Body of pancreas (tissue), 4 donors: ENCODE results near the gene ING5. TPM values are rescaled to one million over a fixed set of nuclear protein-coding genes. Genes with fewer than 3 reads are reported as not detected.
"Not testable (repeated sequence)": the region's sequence is repeated elsewhere in the genome, so short reads cannot be mapped to it uniquely, and the experiment has no call there.

Experiments
- ATAC-seq: fragments of 150-250 bp; one replicate; pipeline ENCODE4 v1.9.1; 2016
- DNase-seq, 4 donors: peaks; one replicate each; pipeline ENCODE4 v3.0.0-alpha.2; 2019
- H3K27ac ChIP-seq, 4 donors: fragments of 200-600 bp; sonication (generic); 1 replicate in 3 of 4; 2 replicates in 1 of 4; pipeline versions ENCODE4 v1.5.1 to v1.6.1; 2016 to 2019; ENCODE audit warnings: mild to moderate bottlenecking in 1 of 4, mixed read lengths in 1 of 4, moderate library complexity in 1 of 4
- H3K27me3 ChIP-seq, 2 donors: fragments of 200-600 bp; sonication (generic); one replicate each; pipeline ENCODE4 v1.6.0; 2016; ENCODE audit warnings: mild to moderate bottlenecking in 1 of 2
- H3K36me3 ChIP-seq, 2 donors: fragments of 200-600 bp; sonication (generic); replicated peaks in 1 of 2; 2 replicates each; pipeline ENCODE4 v1.5.1; 2016; ENCODE audit warnings: low read depth in 2 of 2; ENCODE audit not compliant: insufficient read depth in 1 of 2
- H3K4me1 ChIP-seq: fragments of 200-600 bp; sonication (generic); one replicate; pipeline ENCODE4 v1.6.0; 2016
- H3K4me3 ChIP-seq, 2 donors: fragments of 200-600 bp; sonication (generic); 1 replicate in 1 of 2; 2 replicates in 1 of 2; pipeline ENCODE4 v1.5.1; 2016 to 2019
- H3K9me3 ChIP-seq, 3 donors: fragments of 200-600 bp; sonication (generic); 1 replicate in 2 of 3; 2 replicates in 1 of 3; pipeline ENCODE4 v1.5.1; 2016
- CTCF ChIP-seq, 7 experiments: fragments of 450-650 bp in 4 of 7; fragments of 200-600 bp in 3 of 7; sonication (generic) in 3 of 7; IDR thresholded peaks; one replicate each; pipeline ENCODE4 v1.5.1; 2016 to 2019; ENCODE audit warnings: antibody characterized with exemption in 7 of 7
- POLR2A ChIP-seq, 3 donors: fragments of 450-650 bp; IDR thresholded peaks; one replicate each; pipeline ENCODE4 v1.6.1; 2016; ENCODE audit warnings: antibody characterized with exemption in 3 of 3, mild to moderate bottlenecking in 2 of 3
- WGBS, 2 donors: methylation state at CpG; one replicate each; pipeline ENCODE4 v1.1.5; 2017; 5-methylcytosine and 5-hydroxymethylcytosine counted together
- intact Hi-C: fragments of 100-400 bp; cut with DNase I; formaldehyde crosslinking; loops from one replicate; pipeline ENCODE4 v1.15.1; 2023
- total RNA-seq, 2 donors: library from RNA; depleted of rRNA; stranded (reverse); fragments of >200 nt; gene quantifications; one replicate each; pipeline ENCODE4 v1.1.0, GENCODE V29; 2016

The ING5 gene
- total RNA-seq, 2 donors from 2014 or later, result 28.5 to 89.0 TPM

DNA sequence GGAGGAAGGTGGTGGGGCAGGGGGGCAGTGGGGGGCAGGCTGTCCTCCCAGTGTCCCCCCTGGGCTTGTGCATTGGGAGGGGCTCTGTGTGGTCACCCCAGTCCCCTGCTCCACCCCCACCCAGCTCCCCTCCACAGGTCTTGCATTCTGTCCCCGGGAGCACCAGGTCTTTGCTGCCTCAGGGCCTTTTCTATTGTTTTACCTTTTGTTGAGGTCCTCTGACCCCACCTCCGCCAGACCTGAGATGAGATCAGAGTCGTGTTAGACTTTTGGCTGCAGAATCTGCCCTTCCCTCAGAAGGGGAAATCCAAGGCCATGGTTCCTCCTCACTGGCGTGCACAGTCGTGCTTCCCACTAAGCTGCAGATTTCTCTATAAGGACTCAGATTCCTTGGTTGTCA, 43.5 kb upstream of the ING5 start:
- ATAC-seq, result no peak
- Histone ChIP-seq H3K4me3 (no peak overlapping the region), H3K27ac (peak overlapping the region in 1 of 4 donors; percentile 4), H3K4me1 (peaks cover 23% of the 10 kb centered on the region), H3K36me3 (peaks cover 6 to 9% of the 10 kb centered on the region in 2 donors), H3K9me3 (no peaks in the 10 kb centered on the region), H3K27me3 (no peaks in the 10 kb centered on the region)
- DNase-seq, result no peak
- intact Hi-C loops, result no loop called here
- TF ChIP-seq POLR2A (IDR thresholded peaks at IDR 0.05) (no peak), CTCF (IDR thresholded peaks at IDR 0.05) (no peak)
- WGBS, 2 donors, result 60 to 71% methylated on average over 2 to 3 of the region's 5 CpGs

- DNase-seq (peak; percentile 50 to 68 (median 66)), ATAC-seq (peak; percentile 49)
- intact Hi-C loops, result no loop called here
- Histone ChIP-seq H3K4me1 (peaks cover 23% of the 10 kb centered on the region), H3K27me3 (no peaks in the 10 kb centered on the region), H3K9me3 (no peaks in the 10 kb centered on the region), H3K4me3 (no peak overlapping the region), H3K36me3 (peaks cover 3 to 9% of the 10 kb centered on the region in 2 donors), H3K27ac (peak overlapping the region in 2 of 4 donors; percentile 4 to 66)
- WGBS, 2 donors, result 61 to 76% methylated on average over 20 to 26 of the region's 26 CpGs
- TF ChIP-seq CTCF (IDR thresholded peaks at IDR 0.05) (peak; percentile 17 to 60 (median 51)), POLR2A (IDR thresholded peaks at IDR 0.05) (no peak)
Measured at GRCh38 chr2:241659150-241659739, 42.6 kb upstream of the ING5 start.

GRCh38 chr2:241660593-241661213, 41.1 kb upstream of the ING5 start:
- Histone ChIP-seq H3K9me3 (no peaks in the 10 kb centered on the region), H3K27ac (peak overlapping the region in 3 of 4 donors; percentile 66 to 69 (median 67)), H3K4me1 (peaks cover 23% of the 10 kb centered on the region), H3K36me3 (peaks cover 0 to 3% of the 10 kb centered on the region in 2 donors), H3K4me3 (no peak overlapping the region), H3K27me3 (no peaks in the 10 kb centered on the region)
- ATAC-seq (peak; percentile 70), DNase-seq (no peak)
- intact Hi-C loops, result no loop called here
- TF ChIP-seq POLR2A (IDR thresholded peaks at IDR 0.05) (no peak), CTCF (IDR thresholded peaks at IDR 0.05) (no peak)
- 59 to 65% methylated on average over 14 of the region's 14 CpGs for WGBS, 2 donors

DNA sequence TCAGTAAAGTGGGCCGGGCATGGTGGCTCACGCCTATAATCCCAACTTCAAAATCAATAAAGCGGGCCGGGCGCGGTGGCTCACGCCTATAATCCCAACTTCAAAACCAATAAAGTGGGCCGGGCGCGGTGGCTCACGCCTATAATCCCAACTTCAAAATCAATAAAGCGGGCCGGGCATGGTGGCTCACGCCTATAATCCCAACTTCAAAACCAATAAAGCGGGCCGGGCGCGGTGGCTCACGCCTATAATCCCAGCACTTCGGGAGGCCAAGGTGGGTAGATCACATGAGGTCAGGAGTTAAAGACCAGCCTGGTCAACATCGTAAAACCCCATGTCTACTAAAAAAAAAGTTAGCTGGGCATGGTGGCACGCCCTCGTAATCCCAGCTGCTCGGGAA, 39.1 kb upstream of the ING5 start:
- Histone ChIP-seq H3K4me1 (peaks cover 23% of the 10 kb centered on the region), H3K27ac (peak overlapping the region in 1 of 4 donors; percentile 14)
- DNase-seq, intact Hi-C loops, H3K4me3 ChIP-seq, H3K9me3 ChIP-seq, ATAC-seq, H3K36me3 ChIP-seq, H3K27me3 ChIP-seq: not testable (repeated sequence)
- 91 to 96% methylated on average over 21 to 24 of the region's 24 CpGs for WGBS, 2 donors

GRCh38 chr2:241665731-241666440, 36.0 kb upstream of the ING5 start:
- ATAC-seq (no peak), DNase-seq (no peak)
- intact Hi-C loops, result no loop called here
- H3K9me3 ChIP-seq, result no peaks in the 10 kb centered on the region
- peaks cover 8% of the 10 kb centered on the region for H3K4me1 ChIP-seq
- no peak overlapping the region for H3K27ac ChIP-seq
- WGBS, 2 donors, result 87 to 89% methylated on average over 23 of the region's 23 CpGs
- no peaks in the 10 kb centered on the region for H3K27me3 ChIP-seq
- no peak overlapping the region for H3K4me3 ChIP-seq
- TF ChIP-seq CTCF (IDR thresholded peaks at IDR 0.05) (no peak), POLR2A (IDR thresholded peaks at IDR 0.05) (no peak)
- H3K36me3 ChIP-seq, result peaks cover 7 to 23% of the 10 kb centered on the region in 2 donors
